ENCODE measurements around the gene SNRPD2. TPM values are rescaled to one million over a fixed set of nuclear protein-coding genes. Genes with fewer than 3 reads are reported as not detected.

SNRPD2 gene
- total and polyA plus RNA-seq, 2 of the 8 experiments (the other 6 are each of a cell fraction or from before 2014, with no cell fraction given): 645 to 759 TPM

GRCh38 chr19:45705710-45706415 is 14.1 kb upstream of the SNRPD2 start (continued):
- TF ChIP-seq PHF8 (conservative IDR thresholded peaks at IDR 0.05; ENCODE audit: low read depth, low read length): no peak
- no peak for TF ChIP-seq YY1 (IDR thresholded peaks at IDR 0.05; ENCODE audit: low read depth, low read length)
- no peak for TF ChIP-seq TAF1 (IDR thresholded peaks at IDR 0.05; ENCODE audit: low read depth, low read length)
- TF ChIP-seq USF2 (IDR thresholded peaks at IDR 0.05; ENCODE audit: low read length): no peak

Data from H1 (cell line).